ENCODE data around the gene HPSE. TPM values are rescaled to one million over a fixed set of nuclear protein-coding genes. Genes with fewer than 3 reads are reported as not detected.

Gene HPSE
- total and polyA plus RNA-seq, 8 donors = 1.3 to 19.2 (median 1.8) TPM

GRCh38 chr4:83284193-83285054 is 50.2 kb downstream of the HPSE start, which contains the start of gene COQ2:
Gene COQ2, minus strand, starts transcription at chr4:83284798. Its CDS starts 34 bp downstream, at chr4:83284764.
- ATAC-seq (peak; percentile 95), DNase-seq (peak; percentile 95 to 99 (median 96))
- no peaks in the 10 kb centered on the region for H3K27me3 ChIP-seq
- peak within 1 kb of the TSS; percentile 38 to 57 for H3K4me3 ChIP-seq
- H3K9me3 ChIP-seq = no peaks in the 10 kb centered on the region
- peak within 1 kb of the TSS; percentile 96 for H3K27ac ChIP-seq
- peak in 1 of 2 donors; percentile 41 for TF ChIP-seq CTCF (IDR thresholded peaks at IDR 0.05)
- intact Hi-C loops (cut with DNase I) = loop anchor here in 1 of 2 donors (10.0 kb wide), 1 partner anchor 210 kb away; no protein-coding TSS in a partner anchor
- peaks cover 13 to 38% of the 10 kb centered on the region in 2 donors for H3K4me1 ChIP-seq
- no peaks in the 10 kb centered on the region for H3K36me3 ChIP-seq

- intact Hi-C loops (cut with DNase I) = loop anchor here in 1 of 2 donors (10.0 kb wide), 1 partner anchor 208 kb away; no protein-coding TSS in a partner anchor
- Histone ChIP-seq H3K27me3 (no peaks in the 10 kb centered on the region), H3K27ac (no peak overlapping the region), H3K9me3 (no peaks in the 10 kb centered on the region), H3K4me3 (no peak overlapping the region), H3K4me1 (peaks cover 13 to 38% of the 10 kb centered on the region in 2 donors), H3K36me3 (peaks cover 0 to 7% of the 10 kb centered on the region in 2 donors)
- ATAC-seq = no peak
- DNase-seq = no peak
- TF ChIP-seq CTCF (IDR thresholded peaks at IDR 0.05) = no peak
Measured at GRCh38 chr4:83283181-83283580, 51.5 kb downstream of the HPSE start.

GRCh38 chr4:83282049-83282535 is 52.6 kb downstream of the HPSE start:
- Histone ChIP-seq H3K9me3 (no peaks in the 10 kb centered on the region), H3K4me3 (no peak overlapping the region), H3K27ac (no peak overlapping the region), H3K4me1 (peaks cover 13 to 38% of the 10 kb centered on the region in 2 donors), H3K27me3 (no peaks in the 10 kb centered on the region), H3K36me3 (peaks cover 0 to 12% of the 10 kb centered on the region in 2 donors)
- peak in 2 of 4 donors; percentile 28 to 43 for DNase-seq
- ATAC-seq = no peak
- TF ChIP-seq CTCF (IDR thresholded peaks at IDR 0.05) = peak; percentile 67 to 72
- intact Hi-C loops (cut with DNase I) = loop anchor here in 1 of 2 donors (10.0 kb wide), 1 partner anchor 207 kb away; no protein-coding TSS in a partner anchor

GRCh38 chr4:83281307-83281706 is 53.3 kb downstream of the HPSE start:
- no peaks in the 10 kb centered on the region for H3K9me3 ChIP-seq
- peaks cover 0 to 14% of the 10 kb centered on the region in 2 donors for H3K36me3 ChIP-seq
- H3K4me1 ChIP-seq = peaks cover 13 to 38% of the 10 kb centered on the region in 2 donors
- DNase-seq = no peak
- no peaks in the 10 kb centered on the region for H3K27me3 ChIP-seq
- ATAC-seq = no peak
- H3K27ac ChIP-seq = no peak overlapping the region
- H3K4me3 ChIP-seq = no peak overlapping the region
- no peak for TF ChIP-seq CTCF (IDR thresholded peaks at IDR 0.05)
- intact Hi-C loops (cut with DNase I) = loop anchor here in 1 of 2 donors (10.0 kb wide), 1 partner anchor 207 kb away; no protein-coding TSS in a partner anchor
